Mucosa of descending colon (tissue), 3 donors: ENCODE results near the gene CEND1. TPM values are rescaled to one million over a fixed set of nuclear protein-coding genes. Genes with fewer than 3 reads are reported as not detected.

ENCODE experiments used
- ATAC-seq: fragments of 200-7000 bp; cut with Tn5 transposase; one replicate; pipeline ENCODE4 v1.9.1; 2020; ENCODE audit warnings: mild to moderate bottlenecking, moderate library complexity
- DNase-seq, 3 donors: peaks; one replicate each; pipeline ENCODE4 v3.0.0-alpha.2; 2020
- H3K36me3 ChIP-seq: fragments of 200-600 bp; one replicate; pipeline ENCODE4 v1.8.0; 2021; ENCODE audit warnings: low read depth, mild to moderate bottlenecking
- H3K4me1 ChIP-seq: fragments of 200-600 bp; one replicate; pipeline ENCODE4 v1.8.0; 2021; ENCODE audit warnings: low read depth, mild to moderate bottlenecking
- H3K4me3 ChIP-seq: fragments of 200-600 bp; one replicate; pipeline ENCODE4 v1.8.0; 2021; ENCODE audit warnings: mild to moderate bottlenecking
- H3K9me3 ChIP-seq: fragments of 200-600 bp; one replicate; pipeline ENCODE4 v1.8.0; 2021; ENCODE audit warnings: mild to moderate bottlenecking
- intact Hi-C, 2 donors: fragments of 100-400 bp; cut with DNase I in 1 of 2; cut with micrococcal nuclease in 1 of 2; formaldehyde crosslinking; loops; one replicate each; pipeline versions ENCODE4 v1.11.0 to v1.11.1; 2022; cut with DNase I, micrococcal nuclease
- total RNA-seq, 3 donors: library from RNA; stranded (reverse); fragmentation: NEBNext Ultra II Directional in 2 of 3; extraction: Animal tissue kit (Norgen Biotek cat#: 25700) in 2 of 3; gene quantifications; one replicate each; pipeline versions ENCODE4 v1.2.1 to v1.2.4, GENCODE V29; 2021 to 2023
- TF ChIP-seq, protein P1 (sequence below): fragments of 200-600 bp; IDR thresholded peaks from one replicate; pipeline ENCODE4 v1.8.0; 2022; ENCODE audit warnings: antibody characterized with exemption, mild to moderate bottlenecking
- donor health status: DM: no; HTN: no; CAD: no; lungs with moderate emphysema.
- donor health status: DM: no; HTN: no; CAD: no.
- donor health status: DM: no; HTN: yes; CAD: no.

CEND1 gene
- total RNA-seq, 3 donors from 2014 or later = 0.34 to 2.2 TPM; not detected in 1

DNA sequence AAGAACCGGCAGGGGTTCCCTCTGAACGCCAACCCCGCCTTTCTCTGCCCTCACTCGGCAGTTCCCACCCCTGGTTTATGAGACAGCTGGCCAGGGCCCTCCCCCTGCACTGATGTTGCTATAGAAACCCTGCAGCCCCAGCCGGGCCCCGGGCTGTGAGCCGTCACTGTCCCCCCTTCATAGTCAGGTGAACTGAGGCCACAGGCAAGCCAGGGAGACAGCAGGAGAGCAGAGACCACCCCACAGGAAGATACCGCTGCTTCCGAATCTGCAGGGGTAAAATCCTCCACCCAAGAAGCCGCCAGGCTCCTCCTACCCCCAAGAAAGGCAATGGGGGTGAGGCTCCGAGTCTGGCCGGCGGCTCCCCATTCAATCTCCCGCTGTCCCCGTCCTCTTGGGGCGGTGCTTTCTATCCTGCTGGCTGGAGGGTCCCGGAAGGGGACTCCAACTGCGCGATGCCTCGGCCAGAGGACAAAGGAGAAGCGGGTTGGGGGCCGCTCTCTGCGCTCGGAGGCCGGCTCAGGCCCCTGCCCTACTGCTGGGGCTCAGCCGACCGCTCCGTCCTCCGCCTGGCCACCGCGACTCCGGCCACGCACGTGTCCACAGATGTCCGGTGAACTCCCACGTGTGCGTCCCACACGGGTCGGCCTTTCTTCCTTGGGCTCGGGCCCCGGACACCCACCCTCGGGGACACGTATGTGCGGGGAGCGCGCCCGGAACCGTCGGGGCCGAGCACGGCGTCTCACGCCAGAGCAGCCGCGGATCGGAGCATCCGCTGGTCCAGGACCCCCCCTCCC is 7.6 kb upstream of the CEND1 start:
- H3K36me3 ChIP-seq = no peaks in the 10 kb centered on the region
- TF ChIP-seq, protein P1, sequence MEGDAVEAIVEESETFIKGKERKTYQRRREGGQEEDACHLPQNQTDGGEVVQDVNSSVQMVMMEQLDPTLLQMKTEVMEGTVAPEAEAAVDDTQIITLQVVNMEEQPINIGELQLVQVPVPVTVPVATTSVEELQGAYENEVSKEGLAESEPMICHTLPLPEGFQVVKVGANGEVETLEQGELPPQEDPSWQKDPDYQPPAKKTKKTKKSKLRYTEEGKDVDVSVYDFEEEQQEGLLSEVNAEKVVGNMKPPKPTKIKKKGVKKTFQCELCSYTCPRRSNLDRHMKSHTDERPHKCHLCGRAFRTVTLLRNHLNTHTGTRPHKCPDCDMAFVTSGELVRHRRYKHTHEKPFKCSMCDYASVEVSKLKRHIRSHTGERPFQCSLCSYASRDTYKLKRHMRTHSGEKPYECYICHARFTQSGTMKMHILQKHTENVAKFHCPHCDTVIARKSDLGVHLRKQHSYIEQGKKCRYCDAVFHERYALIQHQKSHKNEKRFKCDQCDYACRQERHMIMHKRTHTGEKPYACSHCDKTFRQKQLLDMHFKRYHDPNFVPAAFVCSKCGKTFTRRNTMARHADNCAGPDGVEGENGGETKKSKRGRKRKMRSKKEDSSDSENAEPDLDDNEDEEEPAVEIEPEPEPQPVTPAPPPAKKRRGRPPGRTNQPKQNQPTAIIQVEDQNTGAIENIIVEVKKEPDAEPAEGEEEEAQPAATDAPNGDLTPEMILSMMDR = no peak
- H3K4me1 ChIP-seq = peaks cover 27% of the 10 kb centered on the region
- intact Hi-C loops = no loop called here
- H3K9me3 ChIP-seq = no peaks in the 10 kb centered on the region
- peak overlapping the region; percentile 51 for H3K4me3 ChIP-seq
- ATAC-seq (peak; percentile 54), DNase-seq (peak; percentile 76 to 89 (median 82))

DNA sequence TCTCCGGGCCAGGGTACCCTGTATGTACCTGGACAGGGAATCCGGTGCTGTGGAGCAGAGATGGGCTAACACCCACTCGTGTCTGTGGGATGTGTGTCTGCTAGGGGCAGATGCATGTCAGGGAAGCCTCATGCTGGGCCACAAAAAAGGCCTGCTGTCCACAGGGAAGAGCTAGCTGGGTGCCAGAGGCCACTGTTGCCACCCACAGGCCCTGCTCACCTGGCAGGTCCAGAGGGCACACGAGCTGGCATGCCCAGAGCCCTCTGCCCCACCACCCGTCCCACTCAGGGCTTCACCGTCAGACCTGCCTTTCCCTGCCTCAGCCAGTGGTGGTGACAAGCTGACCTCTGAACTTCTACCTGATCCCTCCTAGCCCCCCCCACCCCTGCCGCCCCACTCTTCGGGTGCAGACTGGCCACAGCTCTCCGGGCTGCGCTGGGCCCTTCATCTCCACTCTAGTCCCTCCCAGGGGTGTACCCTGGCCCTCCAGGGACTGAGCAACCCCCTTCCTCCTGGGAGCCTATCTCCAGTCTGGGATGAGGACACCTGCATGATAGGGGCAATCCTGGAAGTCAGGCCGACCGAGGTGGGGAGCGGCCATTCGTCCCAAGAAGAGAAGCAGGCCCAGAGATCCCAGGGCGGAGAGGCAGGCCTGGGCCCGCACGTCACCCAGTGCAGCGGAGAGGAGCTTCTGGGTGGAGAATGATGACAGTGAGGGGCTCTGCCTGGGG is 6.8 kb upstream of the CEND1 start:
- no peaks in the 10 kb centered on the region for H3K9me3 ChIP-seq
- intact Hi-C loops = no loop called here
- no peaks in the 10 kb centered on the region for H3K36me3 ChIP-seq
- peaks cover 27% of the 10 kb centered on the region for H3K4me1 ChIP-seq
- peak; percentile 13 for ATAC-seq
- DNase-seq = peak in 2 of 3 donors; percentile 36 to 59
- no peak overlapping the region for H3K4me3 ChIP-seq
- TF ChIP-seq, protein P1 = no peak

DNA sequence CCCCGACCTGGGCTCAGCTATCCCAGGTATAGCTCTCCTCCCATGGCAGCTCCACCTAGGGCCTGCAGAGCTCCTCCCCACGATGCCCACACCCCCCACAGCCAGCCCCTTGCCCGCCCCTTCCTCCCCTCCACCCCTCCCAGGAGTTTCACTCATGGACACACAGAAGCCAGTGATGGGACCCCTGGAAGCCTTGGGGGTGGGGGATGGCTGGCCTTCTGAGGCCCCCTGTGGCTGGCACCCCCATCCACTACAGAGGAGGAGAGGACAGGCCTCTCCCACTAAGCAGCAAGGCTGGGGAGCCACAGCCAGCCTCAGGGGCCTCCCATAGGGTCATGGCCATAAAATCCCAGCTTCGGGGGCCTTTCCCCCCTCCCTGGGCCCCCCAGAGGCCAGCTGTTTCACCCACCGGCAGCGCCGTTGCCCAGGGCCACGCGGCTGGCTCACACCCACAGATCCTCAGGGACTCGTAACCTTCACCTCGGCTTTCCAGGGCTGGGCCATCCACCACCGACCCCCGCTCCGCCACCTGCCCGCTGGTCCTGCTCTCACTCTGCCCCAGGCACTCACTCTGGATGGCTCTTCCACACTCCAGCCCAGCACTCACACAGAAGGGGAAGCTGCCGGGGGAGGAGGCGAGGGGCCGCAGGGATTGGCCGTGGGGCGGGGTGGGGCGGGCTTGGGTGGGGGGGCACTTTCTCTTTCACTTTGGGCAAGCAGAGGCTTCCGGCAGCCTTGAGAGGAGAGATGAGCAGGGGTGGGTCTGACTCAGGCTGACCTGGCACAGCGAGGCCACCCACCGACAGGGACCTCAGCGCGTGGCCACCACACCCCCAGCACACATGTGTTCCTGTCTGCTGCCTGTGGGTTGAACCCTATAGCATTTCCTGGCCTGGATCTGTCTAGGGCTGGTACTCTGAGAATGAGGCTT is 6.0 kb upstream of the CEND1 start:
- Histone ChIP-seq H3K4me1 (peaks cover 27% of the 10 kb centered on the region), H3K9me3 (no peaks in the 10 kb centered on the region), H3K36me3 (no peaks in the 10 kb centered on the region), H3K4me3 (peak overlapping the region; percentile 28)
- ATAC-seq (peak; percentile 55), DNase-seq (peak; percentile 73 to 86 (median 82))
- TF ChIP-seq, protein P1 = no peak
- intact Hi-C loops = no loop called here

DNA sequence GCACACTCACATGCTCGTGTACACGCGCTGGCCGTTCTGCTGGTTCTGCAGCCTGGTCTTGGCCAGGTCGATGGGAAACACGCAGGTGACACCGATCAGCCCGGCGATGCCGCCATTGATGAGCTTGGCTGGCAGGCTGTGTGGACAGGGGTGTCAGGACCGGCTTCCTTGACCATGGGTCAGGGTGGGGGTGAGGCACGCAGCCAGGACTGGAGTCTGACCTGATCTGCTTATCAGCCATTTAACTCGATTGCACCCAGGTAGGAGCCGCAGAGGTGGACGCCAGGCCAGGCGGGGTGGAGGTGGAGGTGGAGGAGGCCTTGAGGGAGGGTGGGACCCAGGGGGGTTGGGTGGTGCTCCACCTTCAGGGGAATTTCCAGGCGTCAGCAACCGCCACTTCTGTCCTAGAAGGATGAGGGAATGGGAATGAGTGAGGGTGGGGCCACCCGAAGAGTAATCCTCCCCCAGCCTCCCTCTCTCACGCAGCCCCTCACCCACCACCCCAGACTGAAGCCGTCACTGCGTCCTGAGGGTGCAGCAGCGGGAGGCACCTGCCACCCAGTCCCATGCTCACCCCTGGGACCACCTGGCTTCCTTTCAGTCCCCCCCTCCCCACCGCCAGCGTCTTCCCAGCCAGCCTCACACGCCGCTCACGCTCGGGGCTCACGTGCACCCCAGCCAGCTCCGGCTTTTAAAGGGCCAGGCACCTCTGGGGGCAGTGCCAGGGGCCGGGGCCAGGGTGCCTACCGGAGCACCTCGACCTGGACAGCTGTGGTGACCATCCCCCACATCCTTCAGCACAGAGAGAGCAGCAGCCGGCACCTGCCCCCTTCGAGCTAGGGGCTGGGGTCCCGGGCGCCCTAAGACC is 5.1 kb upstream of the CEND1 start:
- Histone ChIP-seq H3K4me3 (no peak overlapping the region), H3K36me3 (no peaks in the 10 kb centered on the region), H3K9me3 (no peaks in the 10 kb centered on the region), H3K4me1 (peaks cover 27% of the 10 kb centered on the region)
- TF ChIP-seq, protein P1 = no peak
- DNase-seq (peak in 2 of 3 donors; percentile 45 to 67), ATAC-seq (peak; percentile 12)
- intact Hi-C loops = no loop called here
